Spleen (tissue), 11 donors: ENCODE measurements around the gene EVI5L. TPM values are rescaled to one million over a fixed set of nuclear protein-coding genes. Genes with fewer than 3 reads are reported as not detected.

Source experiments
- DNase-seq: peaks from one replicate; pipeline ENCODE4 v3.0.0-alpha.2; 2020
- H3K27ac ChIP-seq, 8 donors: fragments of 200-600 bp; sonication (generic) in 7 of 8; 1 replicate in 4 of 8; 2 replicates in 4 of 8; pipeline versions ENCODE4 v1.5.0 to v1.8.0; 2016 to 2021; ENCODE audit warnings: inconsistent platforms in 4 of 8, mild to moderate bottlenecking in 4 of 8, moderate library complexity in 1 of 8
- H3K27me3 ChIP-seq, 7 donors: fragments of 200-600 bp; sonication (generic) in 6 of 7; replicated peaks in 1 of 7; 1 replicate in 4 of 7; 2 replicates in 3 of 7; pipeline versions ENCODE4 v1.5.0 to v1.8.0; 2016 to 2021; ENCODE audit warnings: inconsistent platforms in 3 of 7, mild to moderate bottlenecking in 1 of 7
- H3K36me3 ChIP-seq, 6 donors: fragments of 200-600 bp; sonication (generic) in 5 of 6; 1 replicate in 4 of 6; 2 replicates in 2 of 6; pipeline versions ENCODE4 v1.5.0 to v1.8.0; 2016 to 2021; ENCODE audit warnings: inconsistent platforms in 2 of 6
- H3K4me1 ChIP-seq, 6 donors: fragments of 200-600 bp; sonication (generic) in 5 of 6; 1 replicate in 3 of 6; 2 replicates in 3 of 6; pipeline versions ENCODE4 v1.5.0 to v1.8.0; 2016 to 2021; ENCODE audit warnings: inconsistent platforms in 3 of 6
- H3K4me3 ChIP-seq, 8 donors: fragments of 200-600 bp; sonication (generic) in 7 of 8; 1 replicate in 4 of 8; 2 replicates in 4 of 8; pipeline versions ENCODE4 v1.5.0 to v1.8.0; 2016 to 2021; ENCODE audit warnings: inconsistent platforms in 4 of 8, mild to moderate bottlenecking in 4 of 8, moderate library complexity in 2 of 8
- H3K9me3 ChIP-seq, 8 donors: fragments of 200-600 bp; sonication (generic) in 7 of 8; 1 replicate in 4 of 8; 2 replicates in 4 of 8; pipeline versions ENCODE4 v1.5.0 to v1.8.0; 2016 to 2021; ENCODE audit warnings: inconsistent platforms in 4 of 8
- CTCF ChIP-seq, 11 experiments: fragments of 200-600 bp in 7 of 11; fragments of 450-650 bp in 4 of 11; sonication (generic) in 4 of 11; IDR thresholded peaks in 8 of 11; conservative IDR thresholded peaks in 3 of 11; 1 replicate in 7 of 11; 2 replicates in 4 of 11; pipeline versions ENCODE4 v1.4.0 to v1.8.0; 2016 to 2021; ENCODE audit warnings: antibody characterized with exemption in 11 of 11, inconsistent platforms in 4 of 11, mild to moderate bottlenecking in 1 of 11
- POLR2A ChIP-seq, 3 donors: fragments of 450-650 bp; IDR thresholded peaks; one replicate each; pipeline ENCODE4 v1.5.1; 2017; ENCODE audit warnings: antibody characterized with exemption in 3 of 3, mild to moderate bottlenecking in 1 of 3
- POLR2AphosphoS5 ChIP-seq, 3 donors: sonication (generic); formaldehyde crosslinking; IDR thresholded peaks; one replicate each; pipeline ENCODE4 v1.5.1; 2017; ENCODE audit warnings: antibody characterized with exemption in 3 of 3
- WGBS, 5 donors: extraction: QIAGEN DNeasy Blood & Tissue Kit in 3 of 5; methylation state at CpG; one replicate each; pipeline versions ENCODE4 v1.1.5 to v1.1.7; 2013 to 2018; 5-methylcytosine and 5-hydroxymethylcytosine counted together
- intact Hi-C: fragments of 100-400 bp; cut with DNase I; formaldehyde crosslinking; loops from one replicate; pipeline ENCODE4 v1.15.0; 2023; ENCODE audit warnings: low total_unique reads
- polyA plus RNA-seq, 3 donors: library from polyadenylated mRNA; stranded (reverse); fragments of 200-250 nt; gene quantifications; one replicate each; pipeline ENCODE4 v1.2.1, GENCODE V29; 2013
- total RNA-seq, 7 donors: library from RNA; depleted of rRNA in 3 of 7; stranded (reverse); fragments of >200 nt in 3 of 7; fragmentation: NEBNext Ultra II Directional in 4 of 7; extraction: Animal tissue kit (Norgen Biotek cat#: 25700) in 4 of 7; gene quantifications; one replicate each; pipeline versions ENCODE4 v1.1.0 to v1.2.1, GENCODE V29; 2016 to 2021
- donor health status: healthy with polysubstance abuse.
- donor health status: DM: no; HTN: no; CAD: no; lungs with moderate emphysema.
- donor health status: DM: no; HTN: no; CAD: no.
- donor health status: Bipolar disorder and iron deficiency.
- donor health status: healthy.
- donor health status: DM: no; HTN: no; CAD: no.
- donor health status: DM: yes; HTN: yes; CAD: no.

Gene EVI5L
- total and polyA plus RNA-seq, 10 donors, result 3.7 to 22.8 (median 11.9) TPM

DNA sequence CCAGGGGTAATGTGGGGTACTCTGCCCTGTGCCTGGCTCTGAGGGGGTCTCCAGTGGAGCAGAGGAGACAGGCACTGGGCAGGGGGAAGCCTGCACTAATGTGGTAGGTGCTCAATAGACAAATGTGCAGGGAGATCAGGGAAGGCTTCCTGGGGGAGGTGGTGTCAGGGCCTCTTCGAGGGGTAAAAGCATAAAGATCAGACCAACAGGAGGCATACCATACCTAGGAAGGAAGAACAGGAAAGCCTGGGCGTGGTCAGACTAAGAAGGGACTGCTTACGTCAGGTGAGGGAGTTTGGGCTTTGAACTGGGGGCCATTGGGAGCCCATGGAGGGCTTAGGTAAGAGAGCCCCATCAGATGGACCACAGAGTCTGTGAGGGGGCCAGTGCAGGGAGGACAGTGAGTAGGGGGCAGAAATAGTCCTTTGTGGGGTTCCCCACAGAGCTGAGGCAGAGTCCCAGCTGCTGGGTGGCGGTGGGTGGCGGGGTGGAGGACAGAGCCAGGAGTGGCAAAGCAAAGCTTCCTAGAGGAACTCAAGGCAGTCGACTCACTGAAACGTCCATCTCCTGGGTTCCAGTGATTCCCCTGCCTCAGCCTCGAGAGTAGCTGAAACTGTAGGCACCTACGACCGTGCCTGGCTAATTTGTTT, 35.4 kb downstream of the EVI5L start:
- peaks cover 16 to 66% (median 42%) of the 10 kb centered on the region in 6 donors for H3K4me1 ChIP-seq
- H3K36me3 ChIP-seq, result peaks cover 0 to 22% (median 0%) of the 10 kb centered on the region in 6 donors
- no peak overlapping the region for H3K27ac ChIP-seq
- no peak for TF ChIP-seq CTCF (IDR thresholded peaks at IDR 0.05 in 8 of 11, conservative IDR thresholded peaks at IDR 0.05 in 3 of 11)
- no peak for TF ChIP-seq POLR2AphosphoS5 (IDR thresholded peaks at IDR 0.05)
- no peak for TF ChIP-seq POLR2A (IDR thresholded peaks at IDR 0.05)
- intact Hi-C loops, result no loop called here
- no peak for DNase-seq
- H3K27me3 ChIP-seq, result peaks cover 2 to 96% (median 49%) of the 10 kb centered on the region in 7 donors
- WGBS, 5 donors, result 36 to 40% (median 39%) methylated on average over 10 of the region's 10 CpGs
- no peak overlapping the region for H3K4me3 ChIP-seq
- no peaks in the 10 kb centered on the region for H3K9me3 ChIP-seq

DNA sequence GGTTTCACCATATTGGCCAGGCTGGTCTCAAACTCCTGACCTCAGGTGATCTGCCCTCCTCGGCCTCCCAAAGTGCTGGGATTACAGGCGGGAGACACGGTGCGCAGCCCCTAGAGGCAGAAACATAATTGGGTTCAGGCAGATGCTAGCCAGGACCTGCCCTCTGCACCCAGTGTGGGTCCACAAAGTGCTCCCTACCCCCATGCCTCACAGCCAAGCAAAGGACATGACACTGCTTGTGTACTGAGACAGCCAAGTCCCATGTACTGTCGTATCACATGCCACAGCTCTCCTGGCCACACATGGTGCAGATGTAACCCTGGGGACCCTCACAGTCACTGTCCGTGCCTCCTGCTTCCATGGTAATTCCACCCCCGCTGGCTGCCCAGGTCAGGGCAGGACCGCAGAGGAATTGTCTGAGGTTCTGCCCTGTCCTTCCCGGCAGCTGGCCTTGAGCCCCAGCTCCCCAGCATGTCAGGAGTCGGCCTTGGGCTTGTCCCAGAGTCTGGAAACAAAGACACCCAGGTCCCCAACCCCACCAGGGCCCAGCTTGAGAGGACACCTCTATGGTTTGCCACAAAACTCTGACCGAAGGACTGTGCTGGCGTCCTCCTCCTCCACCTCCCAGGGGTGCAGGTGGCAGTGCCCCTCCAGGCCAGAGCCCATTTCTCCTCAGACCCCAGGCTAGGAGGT, 36.5 kb downstream of the EVI5L start:
- peaks cover 2 to 88% (median 41%) of the 10 kb centered on the region in 7 donors for H3K27me3 ChIP-seq
- no peak for TF ChIP-seq POLR2A (IDR thresholded peaks at IDR 0.05)
- peak in 1 of 3 donors; percentile 21 for TF ChIP-seq POLR2AphosphoS5 (IDR thresholded peaks at IDR 0.05)
- no peak for TF ChIP-seq CTCF (IDR thresholded peaks at IDR 0.05 in 8 of 11, conservative IDR thresholded peaks at IDR 0.05 in 3 of 11)
- H3K27ac ChIP-seq, result no peak overlapping the region
- H3K36me3 ChIP-seq, result peaks cover 0 to 12% (median 0%) of the 10 kb centered on the region in 6 donors
- DNase-seq, result no peak
- peaks cover 14 to 65% (median 46%) of the 10 kb centered on the region in 6 donors for H3K4me1 ChIP-seq
- H3K4me3 ChIP-seq, result no peak overlapping the region
- H3K9me3 ChIP-seq, result no peaks in the 10 kb centered on the region
- WGBS, 5 donors, result 60 to 80% (median 77%) methylated on average over 8 to 12 of the region's 12 CpGs
- intact Hi-C loops, result no loop called here

DNA sequence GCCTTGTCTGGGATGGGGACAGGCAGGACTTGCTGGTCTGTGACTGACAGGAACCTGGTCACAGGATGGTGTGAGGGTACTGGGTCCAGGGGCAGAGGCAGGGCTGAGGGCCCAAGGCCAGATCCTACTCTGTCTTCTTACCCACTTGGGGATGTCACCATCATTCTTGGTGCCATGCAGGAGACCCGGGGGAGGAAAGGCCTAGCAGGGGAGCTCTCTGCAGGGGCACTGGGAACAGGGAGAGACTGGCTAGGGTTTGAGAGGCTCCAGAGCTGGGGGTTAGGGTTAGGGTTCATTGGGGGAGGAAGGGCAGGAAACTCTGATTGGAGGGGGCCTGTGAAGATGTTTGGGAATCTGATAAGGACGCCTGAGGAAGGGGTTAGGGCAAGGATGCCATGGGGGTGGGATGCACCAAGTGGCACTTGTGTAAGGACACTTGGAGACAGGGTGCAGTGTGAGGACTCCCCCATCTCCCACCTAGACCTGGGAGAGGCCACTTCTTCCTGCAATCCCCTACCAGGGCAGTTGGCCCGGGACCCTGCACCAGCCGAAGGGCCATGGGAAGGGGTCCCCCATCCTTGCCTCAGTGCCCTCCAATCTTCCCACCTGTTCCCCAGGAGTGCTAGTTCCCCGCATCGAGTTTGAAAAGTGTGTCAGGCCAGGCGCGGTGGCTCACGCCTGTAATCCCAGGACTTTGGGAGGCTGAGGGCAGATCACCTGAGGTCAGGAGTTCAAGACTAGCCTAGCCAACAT, 37.2 kb downstream of the EVI5L start:
- intact Hi-C loops, result no loop called here
- DNase-seq, result no peak
- H3K27me3 ChIP-seq, result peaks cover 0 to 88% (median 40%) of the 10 kb centered on the region in 7 donors
- WGBS, 5 donors, result 86 to 92% (median 91%) methylated on average over 9 of the region's 9 CpGs
- TF ChIP-seq POLR2AphosphoS5 (IDR thresholded peaks at IDR 0.05) (no peak), CTCF (IDR thresholded peaks at IDR 0.05 in 8 of 11, conservative IDR thresholded peaks at IDR 0.05 in 3 of 11) (no peak), POLR2A (IDR thresholded peaks at IDR 0.05) (no peak)
- peaks cover 8 to 65% (median 46%) of the 10 kb centered on the region in 6 donors for H3K4me1 ChIP-seq
- no peak overlapping the region for H3K27ac ChIP-seq
- H3K4me3 ChIP-seq, result no peak overlapping the region
- H3K36me3 ChIP-seq, result peaks cover 0 to 12% (median 0%) of the 10 kb centered on the region in 6 donors
- H3K9me3 ChIP-seq, result peaks cover 0 to 3% (median 0%) of the 10 kb centered on the region in 8 donors
